K562 (cell line): Measurements from ENCODE around the gene COL1A2. TPM values are rescaled to one million over a fixed set of nuclear protein-coding genes. Genes with fewer than 3 reads are reported as not detected.

Experiments used
- ATAC-seq: fragments of 200-7000 bp; cut with Tn5 transposase; 3 replicates; pipeline ENCODE4 v1.9.1; 2020; ENCODE audit warnings: moderate library complexity
- BruUV-seq: library from RNA; stranded (reverse); fragments of 400-500 nt; replicated peaks from 2 replicates; lab custom pipeline; 2021; lab: Mats Ljungman, UMichigan
- CTCF ChIA-PET: fragments of 300-600 bp; formaldehyde crosslinking; extraction: SDS; loops from one replicate; lab custom pipeline; 2021; ENCODE audit warnings: low intra/inter-chr PET ratio; lab: Yijun Ruan, JAX
- POLR2A ChIA-PET: fragments of 300-600, 350-650 bp; sonication (Branson Sonifier 250); formaldehyde crosslinking; extraction: SDS; loops from one replicate; lab custom pipeline; 2021; ENCODE audit warnings: antibody characterized with exemption, inconsistent platforms; lab: Yijun Ruan, JAX
- DNase-seq, 4 experiments: peaks; one replicate each; pipeline versions ENCODE4 v3.0.0 to v3.0.0-alpha.2; 2011 to 2018; ENCODE audit warnings: low spot score in 3 of 4, mixed read lengths in 3 of 4; ENCODE audit errors: extremely low read depth in 1 of 4
- FAIRE-seq: peaks from 2 replicates; lab custom pipeline; 2011; peaks lifted over from hg19 to GRCh38; lab: Jason Lieb, UNC
- H2AFZ ChIP-seq: 2 replicates; pipeline ENCODE4 v1.6.0; 2011; ENCODE audit warnings: low read depth, low read length, control low read depth, inconsistent platforms
- H3K27ac ChIP-seq: fragments of 200-600 bp; 3 replicates; pipeline ENCODE4 v1.8.0; 2011; ENCODE audit warnings: low read depth, mild to moderate bottlenecking, control low read depth, inconsistent platforms, low read length, moderate library complexity, mixed read lengths; ENCODE audit errors: extremely low read depth
- H3K27me3 ChIP-seq, 2 experiments: fragments of 300-600 bp in 1 of 2; 2 replicates in 1 of 2; 3 replicates in 1 of 2; pipeline versions ENCODE4 v1.6.0 to v1.8.0; 2011; ENCODE audit warnings: inconsistent platforms in 2 of 2, low read length in 2 of 2, mild to moderate bottlenecking in 1 of 2, mixed read lengths in 1 of 2, moderate library complexity in 1 of 2; ENCODE audit not compliant: control insufficient read depth in 2 of 2, insufficient read depth in 2 of 2
- H3K36me3 ChIP-seq: fragments of 300-600 bp; 3 replicates; pipeline ENCODE4 v1.8.0; 2011; ENCODE audit warnings: mild to moderate bottlenecking, low read length, inconsistent platforms; ENCODE audit not compliant: control insufficient read depth, insufficient read depth
- H3K4me1 ChIP-seq, 2 experiments: fragments of 200-600 bp in 1 of 2; replicated peaks in 1 of 2; 2 replicates in 1 of 2; 3 replicates in 1 of 2; pipeline versions ENCODE4 v1.5.1 to v1.8.0; 2011; ENCODE audit warnings: inconsistent platforms in 2 of 2, low read length in 2 of 2, mild to moderate bottlenecking in 1 of 2, mixed read lengths in 1 of 2, moderate library complexity in 1 of 2; ENCODE audit not compliant: control insufficient read depth in 2 of 2, insufficient read depth in 2 of 2
- H3K4me2 ChIP-seq: 2 replicates; pipeline ENCODE4 v1.6.1; 2011; ENCODE audit warnings: low read length, control low read depth, inconsistent platforms, mixed read lengths; ENCODE audit not compliant: insufficient read depth
- H3K4me3 ChIP-seq: fragments of 200-600 bp; sonication (generic), shearing (Covaris generic); 2 replicates; pipeline ENCODE4 v1.5.1; 2016; ENCODE audit warnings: control low read depth, inconsistent platforms
- H3K79me2 ChIP-seq: fragments of 200-600 bp; 3 replicates; pipeline ENCODE4 v1.8.0; 2011; ENCODE audit warnings: low read length, inconsistent platforms; ENCODE audit not compliant: control insufficient read depth, insufficient read depth
- H3K9ac ChIP-seq, 2 experiments: 2 replicates each; pipeline versions ENCODE4 v1.6.0 to v1.6.1; 2011; ENCODE audit warnings: low read depth in 2 of 2, low read length in 2 of 2, control low read depth in 1 of 2, inconsistent platforms in 1 of 2, mild to moderate bottlenecking in 1 of 2, mixed read lengths in 1 of 2; ENCODE audit not compliant: insufficient read depth in 1 of 2
- H3K9me1 ChIP-seq: one replicate; pipeline ENCODE4 v1.6.0; 2011; ENCODE audit warnings: inconsistent platforms, mild to moderate bottlenecking, low read length, moderate library complexity; ENCODE audit not compliant: control insufficient read depth, insufficient read depth
- H3K9me3 ChIP-seq: replicated peaks from 2 replicates; pipeline ENCODE4 v1.5.1; 2011; ENCODE audit warnings: low read depth, low read length, inconsistent platforms; ENCODE audit not compliant: control insufficient read depth, insufficient read depth
- H4K20me1 ChIP-seq: replicated peaks from 2 replicates; pipeline ENCODE4 v1.6.1; 2011; ENCODE audit warnings: low read length, inconsistent platforms, mixed read lengths; ENCODE audit not compliant: control insufficient read depth, insufficient read depth
- CCNT2 ChIP-seq: IDR thresholded peaks from 2 replicates; pipeline ENCODE4 v1.6.1; 2011; ENCODE audit warnings: borderline replicate concordance, low read depth, mild to moderate bottlenecking, moderate library complexity, mixed read lengths, low read length; ENCODE audit not compliant: insufficient read length; ENCODE audit errors: extremely low read depth
- L3MBTL2 ChIP-seq: fragments of 450-650 bp; IDR thresholded peaks from 2 replicates; pipeline ENCODE4 v1.6.1; 2016; ENCODE audit warnings: mild to moderate bottlenecking, moderate library complexity
- LARP7 ChIP-seq: fragments of 450-650 bp; IDR thresholded peaks from 2 replicates; pipeline ENCODE4 v1.6.1; 2016
- TAF7 ChIP-seq: fragments of 450-650 bp; IDR thresholded peaks from 2 replicates; pipeline ENCODE4 v1.6.1; 2016; ENCODE audit warnings: missing genetic modification characterization, missing compliant biosample characterization
- TAL1 ChIP-seq: fragments of 450-650 bp; IDR thresholded peaks from 2 replicates; pipeline ENCODE4 v1.6.1; 2016; ENCODE audit warnings: mild to moderate bottlenecking
- TCF3 ChIP-seq: sonication (generic); formaldehyde crosslinking; IDR thresholded peaks from 2 replicates; pipeline ENCODE4 v1.4.0; 2020; ENCODE audit warnings: mild to moderate bottlenecking, missing genetic modification reagents
- TRIM25 ChIP-seq: fragments of 450-650 bp; IDR thresholded peaks from 2 replicates; pipeline ENCODE4 v1.7.0; 2016; ENCODE audit warnings: borderline replicate concordance
- ZFPM2 ChIP-seq: fragments of 250-450 bp; sonication (Bioruptor Pico); IDR thresholded peaks from 2 replicates; pipeline ENCODE4 v1.5.1; 2022; ENCODE audit warnings: mild to moderate bottlenecking
- ZKSCAN8 ChIP-seq: fragments of 200-800 bp; sonication (Bioruptor generic); IDR thresholded peaks from 2 replicates; pipeline ENCODE4 v1.6.1; 2016; ENCODE audit warnings: missing genetic modification characterization, missing compliant biosample characterization
- WGBS: fragments of 100-300 bp; shearing (Covaris generic); methylation state at CpG from one replicate; pipeline ENCODE4 v1.1.6; 2016; ENCODE audit warnings: low coverage, mixed read lengths; ENCODE audit not compliant: insufficient coverage; ENCODE audit errors: missing lambda C conversion rate; 5-methylcytosine and 5-hydroxymethylcytosine counted together
- in situ Hi-C: fragments of 300-500 bp; cut with MboI; formaldehyde crosslinking; loops from 4 replicates; pipeline ENCODE4 v1.15.0; 2018; ENCODE audit warnings: inconsistent platforms, mixed read lengths
- intact Hi-C: fragments of 100-400 bp; cut with micrococcal nuclease; formaldehyde crosslinking; loops from 2 replicates; pipeline ENCODE4 v1.14.2; 2022
- polyA plus RNA-seq, 8 experiments: library from polyadenylated mRNA; depleted of rRNA in 4 of 8; stranded (reverse) in 5 of 8; unstranded in 3 of 8; fragments of >200 nt; fragmentation: Nextera tagmentation in 2 of 8; fragmentation: Illumina TruSeq in 1 of 8; extraction: Ambion mirVana in 2 of 8; extraction: Trizol in 1 of 8; gene quantifications; 2 replicates each; pipeline versions ENCODE4 v1.2.1 to v1.2.3, GENCODE V29; 2011 to 2014; ENCODE audit warnings: inconsistent platforms in 1 of 8, missing spikeins in 1 of 8
- total RNA-seq, 7 experiments: library from RNA; depleted of rRNA in 6 of 7; stranded (reverse); fragments of >200 nt in 6 of 7; fragmentation: Illumina TruSeq in 2 of 7; extraction: Trizol in 2 of 7; gene quantifications; 2 replicates each; pipeline versions ENCODE4 v1.2.1 to v1.2.3, GENCODE V29; 2011 to 2021; ENCODE audit warnings: low replicate concordance in 1 of 7

Gene COL1A2
- total and polyA plus RNA-seq, 9 of the 15 experiments (the other 6 are each of a cell fraction or from before 2014, with no cell fraction given): 0.94 to 11.6 (median 1.7) TPM

- no peak for TF ChIP-seq CCNT2
- TF ChIP-seq L3MBTL2: no peak
- TF ChIP-seq TAF7 (tag): no peak
- TF ChIP-seq TAL1: no peak
- no peak for TF ChIP-seq TRIM25
- TF ChIP-seq ZKSCAN8 (CRISPR knock-in tag): no peak
- TF ChIP-seq LARP7: no peak
- TF ChIP-seq, all 486 proteins: peak for 0
These were observed 39.7 kb upstream of the COL1A2 start (continued) for GRCh38 chr7:94354953-94355352.

- CTCF ChIA-PET: no interaction called here
- in situ Hi-C loops (no loop called here), intact Hi-C loops (no loop called here)
- no peak for FAIRE-seq
- TF ChIP-seq TAL1 (no peak), TCF3 (CRISPR knock-in tag) (no peak), ZFPM2 (CRISPR knock-in tag) (no peak)
- no peaks in the 10 kb centered on the region for H3K27me3 ChIP-seq
- no peak overlapping the region for H2AFZ ChIP-seq
- BruUV-seq: no TSS peak
- H3K79me2 ChIP-seq: no peaks in the 10 kb centered on the region
- H3K9ac ChIP-seq: no peak overlapping the region
- no peaks in the 10 kb centered on the region for H3K4me1 ChIP-seq
- H4K20me1 ChIP-seq: no peaks in the 10 kb centered on the region
- WGBS: 4% methylated on average over 7 of the region's 7 CpGs
- H3K9me3 ChIP-seq: no peaks in the 10 kb centered on the region
- H3K4me2 ChIP-seq: no peak overlapping the region
- H3K9me1 ChIP-seq: no peaks in the 10 kb centered on the region
- POLR2A ChIA-PET: no interaction called here
- ATAC-seq: no peak
- H3K27ac ChIP-seq: no peak overlapping the region
- no peak overlapping the region for H3K4me3 ChIP-seq
- no peak for DNase-seq
- H3K36me3 ChIP-seq: no peaks in the 10 kb centered on the region
These were observed 39.2 kb upstream of the COL1A2 start for GRCh38 chr7:94355454-94355853.
